ENCODE data around the gene GFRA1. TPM values are rescaled to one million over a fixed set of nuclear protein-coding genes. Genes with fewer than 3 reads are reported as not detected.

Gene GFRA1
- total and polyA plus RNA-seq, 2 donors (not counting 1 experiment from before 2014, with no cell fraction given): 6.3 to 29.6 TPM

- H3K4me2 ChIP-seq (ENCODE audit: extremely low read depth, insufficient read depth, low read length): no peak overlapping the region
- no peak overlapping the region for H3K9ac ChIP-seq (ENCODE audit: insufficient read depth, low read length)
- no peaks in the 10 kb centered on the region for H3K36me3 ChIP-seq (ENCODE audit: control insufficient read depth, insufficient read depth, low read length)
- no peak overlapping the region for H2AFZ ChIP-seq (ENCODE audit: low read length)
- H3K4me1 ChIP-seq (ENCODE audit: control insufficient read depth, extremely low read depth, insufficient read depth, low read length): no peaks in the 10 kb centered on the region
- no peaks in the 10 kb centered on the region for H3K27me3 ChIP-seq (ENCODE audit: control insufficient read depth, insufficient read depth, low read length)
- DNase-seq (ENCODE audit: low read depth in 2 of 2): peak in 1 of 2 donors; percentile 36
- H3K9me3 ChIP-seq (ENCODE audit: control insufficient read depth, insufficient read depth, low read depth, low read length): no peaks in the 10 kb centered on the region
- no peaks in the 10 kb centered on the region for H3K79me2 ChIP-seq (ENCODE audit: control insufficient read depth, insufficient read depth, low read length)
- H3K27ac ChIP-seq (ENCODE audit: insufficient read depth, low read length): no peak overlapping the region
- no peaks in the 10 kb centered on the region for H4K20me1 ChIP-seq (ENCODE audit: control insufficient read depth, extremely low read depth, insufficient read depth, low read length)
- TF ChIP-seq CTCF (conservative IDR thresholded peaks at IDR 0.05 in 1 of 2, IDR thresholded peaks at IDR 0.05 in 1 of 2; ENCODE audit: low read depth in 1 of 2, low read length in 2 of 2) (no peak), EZH2 (IDR thresholded peaks at IDR 0.05; ENCODE audit: low read length, missing control alignments) (no peak)
- H3K4me3 ChIP-seq (replicated peaks in 1 of 4; ENCODE audit: control extremely low read depth in 1 of 4, insufficient read depth in 1 of 4, low read depth in 3 of 4, low read length in 4 of 4): no peak overlapping the region
Measured at GRCh38 chr10:116247691-116248090, 25.3 kb downstream of the GFRA1 start.

- no peak overlapping the region for H2AFZ ChIP-seq (ENCODE audit: low read length)
- H3K4me1 ChIP-seq (ENCODE audit: control insufficient read depth, extremely low read depth, insufficient read depth, low read length): no peaks in the 10 kb centered on the region
- no peak overlapping the region for H3K27ac ChIP-seq (ENCODE audit: insufficient read depth, low read length)
- no peak for DNase-seq (ENCODE audit: low read depth in 2 of 2)
- TF ChIP-seq CTCF (conservative IDR thresholded peaks at IDR 0.05 in 1 of 2, IDR thresholded peaks at IDR 0.05 in 1 of 2; ENCODE audit: low read depth in 1 of 2, low read length in 2 of 2): no peak
- no peak for TF ChIP-seq EZH2 (IDR thresholded peaks at IDR 0.05; ENCODE audit: low read length, missing control alignments)
- no peaks in the 10 kb centered on the region for H3K9me3 ChIP-seq (ENCODE audit: control insufficient read depth, insufficient read depth, low read depth, low read length)
- H4K20me1 ChIP-seq (ENCODE audit: control insufficient read depth, extremely low read depth, insufficient read depth, low read length): no peaks in the 10 kb centered on the region
- H3K9ac ChIP-seq (ENCODE audit: insufficient read depth, low read length): no peak overlapping the region
- no peak overlapping the region for H3K4me2 ChIP-seq (ENCODE audit: extremely low read depth, insufficient read depth, low read length)
- H3K4me3 ChIP-seq (replicated peaks in 1 of 4; ENCODE audit: control extremely low read depth in 1 of 4, insufficient read depth in 1 of 4, low read depth in 3 of 4, low read length in 4 of 4): no peak overlapping the region
- no peaks in the 10 kb centered on the region for H3K27me3 ChIP-seq (ENCODE audit: control insufficient read depth, insufficient read depth, low read length)
- no peaks in the 10 kb centered on the region for H3K36me3 ChIP-seq (ENCODE audit: control insufficient read depth, insufficient read depth, low read length)
- H3K79me2 ChIP-seq (ENCODE audit: control insufficient read depth, insufficient read depth, low read length): no peaks in the 10 kb centered on the region
Measured at GRCh38 chr10:116246263-116246662, 26.7 kb downstream of the GFRA1 start.

- Histone ChIP-seq H3K9me3 (ENCODE audit: control insufficient read depth, insufficient read depth, low read depth, low read length) (no peaks in the 10 kb centered on the region), H3K79me2 (ENCODE audit: control insufficient read depth, insufficient read depth, low read length) (no peaks in the 10 kb centered on the region), H3K27ac (ENCODE audit: insufficient read depth, low read length) (no peak overlapping the region), H3K27me3 (ENCODE audit: control insufficient read depth, insufficient read depth, low read length) (no peaks in the 10 kb centered on the region), H3K4me3 (replicated peaks in 1 of 4; ENCODE audit: control extremely low read depth in 1 of 4, insufficient read depth in 1 of 4, low read depth in 3 of 4, low read length in 4 of 4) (no peak overlapping the region), H3K4me1 (ENCODE audit: control insufficient read depth, extremely low read depth, insufficient read depth, low read length) (no peaks in the 10 kb centered on the region), H3K36me3 (ENCODE audit: control insufficient read depth, insufficient read depth, low read length) (no peaks in the 10 kb centered on the region), H3K9ac (ENCODE audit: insufficient read depth, low read length) (no peak overlapping the region), H4K20me1 (ENCODE audit: control insufficient read depth, extremely low read depth, insufficient read depth, low read length) (no peaks in the 10 kb centered on the region), H2AFZ (ENCODE audit: low read length) (no peak overlapping the region), H3K4me2 (ENCODE audit: extremely low read depth, insufficient read depth, low read length) (no peak overlapping the region)
- DNase-seq (ENCODE audit: low read depth in 2 of 2): no peak
- TF ChIP-seq CTCF (conservative IDR thresholded peaks at IDR 0.05 in 1 of 2, IDR thresholded peaks at IDR 0.05 in 1 of 2; ENCODE audit: low read depth in 1 of 2, low read length in 2 of 2) (no peak), EZH2 (IDR thresholded peaks at IDR 0.05; ENCODE audit: low read length, missing control alignments) (no peak)
Measured at GRCh38 chr10:116245156-116245555, 27.9 kb downstream of the GFRA1 start.
